HEK293T (cell line): Measurements from ENCODE around the gene NRP1.
"Not testable (repeated sequence)": the region's sequence is repeated elsewhere in the genome, so short reads cannot be mapped to it uniquely, and the experiment has no call there.

Source experiments
- CTCF ChIA-PET: fragments of 350-600 bp; formaldehyde crosslinking; extraction: SDS; loops from one replicate; lab custom pipeline; 2021; ENCODE audit warnings: antibody characterized with exemption, inconsistent platforms; lab: Yijun Ruan, JAX
- POLR2A ChIA-PET: fragments of 350-600 bp; formaldehyde crosslinking; extraction: SDS; loops from one replicate; lab custom pipeline; 2020; ENCODE audit warnings: antibody characterized with exemption, inconsistent platforms; lab: Yijun Ruan, JAX
- DNase-seq: peaks from one replicate; pipeline ENCODE4 v3.0.0; 2012; ENCODE audit warnings: mixed read lengths; ENCODE audit errors: extremely low spot score
- ARNT ChIP-seq: fragments of 450-650 bp; IDR thresholded peaks from 2 replicates; pipeline ENCODE4 v1.6.1; 2017; ENCODE audit warnings: mild to moderate bottlenecking
- BHLHE40 ChIP-seq: fragments of 450-650 bp; IDR thresholded peaks from 2 replicates; pipeline ENCODE4 v1.6.1; 2016; ENCODE audit warnings: mild to moderate bottlenecking, moderate library complexity, borderline replicate concordance
- CTBP1 ChIP-seq: fragments of 450-650 bp; IDR thresholded peaks from 2 replicates; pipeline ENCODE4 v1.6.1; 2016; ENCODE audit warnings: borderline replicate concordance
- ELF4 ChIP-seq: fragments of 450-650 bp; IDR thresholded peaks from 2 replicates; pipeline ENCODE4 v1.6.1; 2017; ENCODE audit warnings: antibody characterized with exemption
- FOXA1 ChIP-seq: fragments of 450-650 bp; IDR thresholded peaks from 2 replicates; pipeline ENCODE4 v1.6.1; 2016; ENCODE audit warnings: mild to moderate bottlenecking
- FOXK2 ChIP-seq: fragments of 450-650 bp; IDR thresholded peaks from 2 replicates; pipeline ENCODE4 v1.6.1; 2016; ENCODE audit warnings: mild to moderate bottlenecking
- FOXM1 ChIP-seq: fragments of 450-650 bp; IDR thresholded peaks from 2 replicates; pipeline ENCODE4 v1.6.1; 2017; ENCODE audit warnings: mild to moderate bottlenecking, borderline replicate concordance
- HDGF ChIP-seq: fragments of 450-650 bp; IDR thresholded peaks from 2 replicates; pipeline ENCODE4 v1.6.1; 2017; ENCODE audit warnings: antibody characterized with exemption, borderline replicate concordance
- L3MBTL2 ChIP-seq: fragments of 450-650 bp; conservative IDR thresholded peaks from 2 replicates; pipeline ENCODE4 v1.6.1; 2016; ENCODE audit warnings: mild to moderate bottlenecking
- LEF1 ChIP-seq: fragments of 450-650 bp; IDR thresholded peaks from 2 replicates; pipeline ENCODE4 v1.6.1; 2017; ENCODE audit warnings: mild to moderate bottlenecking, borderline replicate concordance
- NFRKB ChIP-seq: fragments of 450-650 bp; IDR thresholded peaks from 2 replicates; pipeline ENCODE4 v1.6.1; 2016; ENCODE audit warnings: mild to moderate bottlenecking, moderate library complexity
- PKNOX1 ChIP-seq: fragments of 450-650 bp; IDR thresholded peaks from 2 replicates; pipeline ENCODE4 v1.6.1; 2016
- SP1 ChIP-seq: fragments of 450-650 bp; IDR thresholded peaks from 2 replicates; pipeline ENCODE4 v1.6.1; 2017
- SUZ12 ChIP-seq: fragments of 450-650 bp; IDR thresholded peaks from 2 replicates; pipeline ENCODE4 v1.6.1; 2016; ENCODE audit warnings: mild to moderate bottlenecking
- TARDBP ChIP-seq: fragments of 450-650 bp; IDR thresholded peaks from 2 replicates; pipeline ENCODE4 v1.6.1; 2016
- ZNF384 ChIP-seq: fragments of 450-650 bp; IDR thresholded peaks from 2 replicates; pipeline ENCODE4 v1.6.1; 2016

NRP1 gene

GRCh38 chr10:33334153-33334804 lies at the start of gene NRP1:
NRP1 (minus strand) TSS chr10:33334667; CDS start chr10:33334382, 285 bp downstream.
- peak; percentile 46; the same call in 1 of the 2 replicates for TF ChIP-seq PKNOX1
- no peak for TF ChIP-seq SUZ12
- TF ChIP-seq ZNF384 = peak; percentile 70
- no peak for TF ChIP-seq FOXK2
- no peak for TF ChIP-seq LEF1
- TF ChIP-seq BHLHE40 = no peak
- no peak for TF ChIP-seq TARDBP
- no peak for TF ChIP-seq FOXA1
- TF ChIP-seq ELF4 = no peak
- 0 out of 2 replicates have a peak, but pooled peaks have one; percentile 9 for TF ChIP-seq L3MBTL2
- no peak for TF ChIP-seq CTBP1
- no peak for TF ChIP-seq HDGF
- no peak for TF ChIP-seq NFRKB
- TF ChIP-seq FOXM1 = no peak
- TF ChIP-seq SP1 = no peak
- no peak for TF ChIP-seq ARNT
- ChIA-PET CTCF (no interaction called here), POLR2A (interaction anchor here (0.6 to 3.2 kb wide), 11 partner anchors 31 to 174 kb away, joined by 3 to 11 read pairs (median 4); no protein-coding TSS in a partner anchor)
- DNase-seq = no peak

- POLR2A ChIA-PET, CTCF ChIA-PET, DNase-seq: not testable (repeated sequence)
Measured at GRCh38 chr10:33384201-33384600, 49.7 kb upstream of the NRP1 start.

- no peak for DNase-seq
- TF ChIP-seq PKNOX1 (no peak), BHLHE40 (no peak), NFRKB (no peak), LEF1 (no peak), FOXM1 (no peak), L3MBTL2 (no peak), ZNF384 (no peak), FOXK2 (no peak), FOXA1 (no peak), ELF4 (no peak), TARDBP (no peak), CTBP1 (no peak), SUZ12 (no peak), HDGF (no peak)
- CTCF ChIA-PET = interaction anchor here (0.7 kb wide), 1 partner anchor 58 kb away, joined by 3 read pairs; no protein-coding TSS in a partner anchor
- POLR2A ChIA-PET = no interaction called here
Measured at GRCh38 chr10:33382921-33383713, 48.6 kb upstream of the NRP1 start.

GRCh38 chr10:33382216-33382600 lies 47.7 kb upstream of the NRP1 start:
- CTCF ChIA-PET = no interaction called here
- no peak for DNase-seq
- POLR2A ChIA-PET = interaction anchor here (0.9 kb wide), 1 partner anchor 48 kb away, joined by 3 read pairs; the partner anchor contains the start of gene NRP1
- TF ChIP-seq CTBP1 (no peak), NFRKB (no peak), L3MBTL2 (no peak), PKNOX1 (no peak), LEF1 (no peak), ZNF384 (no peak), FOXM1 (no peak), SP1 (no peak), SUZ12 (no peak), FOXK2 (no peak), ELF4 (no peak), BHLHE40 (no peak), TARDBP (no peak), FOXA1 (no peak), HDGF (no peak), ARNT (no peak)

- POLR2A ChIA-PET = interaction anchor here (0.9 kb wide), 1 partner anchor 47 kb away, joined by 3 read pairs; the partner anchor contains the start of gene NRP1
- DNase-seq = no peak
- CTCF ChIA-PET = no interaction called here
- no peak for TF ChIP-seq NFRKB
- no peak for TF ChIP-seq LEF1
- no peak for TF ChIP-seq ELF4
- TF ChIP-seq ARNT = no peak
- no peak for TF ChIP-seq BHLHE40
- no peak for TF ChIP-seq FOXK2
- TF ChIP-seq L3MBTL2 = no peak
- no peak for TF ChIP-seq TARDBP
- TF ChIP-seq SUZ12 = no peak
- TF ChIP-seq FOXA1 = no peak
Measured at GRCh38 chr10:33381451-33382215, 47.2 kb upstream of the NRP1 start.
